Hepatocyte (in vitro differentiated cells): ENCODE results near the gene AEN. TPM values are rescaled to one million over a fixed set of nuclear protein-coding genes. Genes with fewer than 3 reads are reported as not detected.

Experiments used
- DNase-seq: peaks from one replicate; pipeline ENCODE4 v3.0.0-alpha.2; 2016; ENCODE audit warnings: low spot score
- H2AFZ ChIP-seq: fragments of 200-600 bp; sonication (generic); 2 replicates; pipeline ENCODE4 v1.6.0; 2016; ENCODE audit warnings: antibody characterized with exemption, mild to moderate bottlenecking
- H3K27ac ChIP-seq: fragments of 200-600 bp; sonication (generic); 2 replicates; pipeline ENCODE4 v1.5.1; 2016; ENCODE audit warnings: mild to moderate bottlenecking
- H3K27me3 ChIP-seq: fragments of 200-600 bp; sonication (generic); 2 replicates; pipeline ENCODE4 v1.6.1; 2016
- H3K36me3 ChIP-seq: fragments of 200-600 bp; sonication (generic); replicated peaks from 2 replicates; pipeline ENCODE4 v1.5.1; 2016; ENCODE audit warnings: low read depth; ENCODE audit not compliant: insufficient read depth
- H3K4me1 ChIP-seq: fragments of 200-600 bp; sonication (generic); 2 replicates; pipeline ENCODE4 v1.5.1; 2016; ENCODE audit warnings: mild to moderate bottlenecking, moderate library complexity; ENCODE audit not compliant: insufficient read depth
- H3K4me2 ChIP-seq: fragments of 200-600 bp; sonication (generic); 2 replicates; pipeline ENCODE4 v1.6.0; 2016
- H3K4me3 ChIP-seq: fragments of 200-600 bp; sonication (generic); 2 replicates; pipeline ENCODE4 v1.5.1; 2016; ENCODE audit warnings: mild to moderate bottlenecking
- H3K79me2 ChIP-seq: fragments of 200-600 bp; sonication (generic); 2 replicates; pipeline ENCODE4 v1.6.0; 2017; ENCODE audit warnings: mild to moderate bottlenecking
- H3K9me2 ChIP-seq: fragments of 200-600 bp; sonication (generic); replicated peaks from 2 replicates; pipeline ENCODE4 v1.6.0; 2017; ENCODE audit warnings: mild to moderate bottlenecking; ENCODE audit not compliant: insufficient read depth
- H3K9me3 ChIP-seq: fragments of 200-600 bp; sonication (generic); 2 replicates; pipeline ENCODE4 v1.5.1; 2016; ENCODE audit warnings: low read depth, mild to moderate bottlenecking
- H4K20me1 ChIP-seq: fragments of 200-600 bp; sonication (generic); 2 replicates; pipeline ENCODE4 v1.6.0; 2016; ENCODE audit warnings: mild to moderate bottlenecking; ENCODE audit not compliant: insufficient read depth, poor library complexity, severe bottlenecking
- EZH2 ChIP-seq: fragments of 200-600 bp; sonication (generic); IDR thresholded peaks from 2 replicates; pipeline ENCODE4 v1.6.1; 2016; ENCODE audit warnings: antibody characterized with exemption, mild to moderate bottlenecking, borderline replicate concordance
- EZH2phosphoT487 ChIP-seq: fragments of 200-600 bp; sonication (generic); IDR thresholded peaks from one replicate; pipeline ENCODE4 v1.6.1; 2018; ENCODE audit warnings: antibody characterized with exemption, mild to moderate bottlenecking, low read depth, moderate library complexity; ENCODE audit not compliant: unreplicated experiment, severe bottlenecking
- WGBS: methylation state at CpG from one replicate; pipeline ENCODE4 v1.1.6; 2016; ENCODE audit warnings: low lambda C conversion rate; ENCODE audit errors: missing lambda C conversion rate; 5-methylcytosine and 5-hydroxymethylcytosine counted together
- polyA plus RNA-seq: library from polyadenylated mRNA; unstranded; fragments of >200 nt; fragmentation: Nextera tagmentation; extraction: Ambion mirVana; gene quantifications from 2 replicates; pipeline ENCODE4 v1.2.1, GENCODE V29; 2016
- total RNA-seq: library from RNA; depleted of rRNA; stranded (reverse); fragments of >200 nt; gene quantifications from 2 replicates; pipeline ENCODE4 v1.2.3, GENCODE V29; 2014
- TF ChIP-seq, protein P1 (sequence below): fragments of 200-600 bp; sonication (generic); IDR thresholded peaks from 2 replicates; pipeline ENCODE4 v1.5.1; 2016; ENCODE audit warnings: antibody characterized with exemption, mild to moderate bottlenecking; ENCODE audit not compliant: poor library complexity

Gene AEN, protein sequence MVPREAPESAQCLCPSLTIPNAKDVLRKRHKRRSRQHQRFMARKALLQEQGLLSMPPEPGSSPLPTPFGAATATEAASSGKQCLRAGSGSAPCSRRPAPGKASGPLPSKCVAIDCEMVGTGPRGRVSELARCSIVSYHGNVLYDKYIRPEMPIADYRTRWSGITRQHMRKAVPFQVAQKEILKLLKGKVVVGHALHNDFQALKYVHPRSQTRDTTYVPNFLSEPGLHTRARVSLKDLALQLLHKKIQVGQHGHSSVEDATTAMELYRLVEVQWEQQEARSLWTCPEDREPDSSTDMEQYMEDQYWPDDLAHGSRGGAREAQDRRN
- total RNA-seq = 25.0 TPM in 2 replicates
- polyA plus RNA-seq = 18.3 and 28.0 TPM in 2 replicates

DNA sequence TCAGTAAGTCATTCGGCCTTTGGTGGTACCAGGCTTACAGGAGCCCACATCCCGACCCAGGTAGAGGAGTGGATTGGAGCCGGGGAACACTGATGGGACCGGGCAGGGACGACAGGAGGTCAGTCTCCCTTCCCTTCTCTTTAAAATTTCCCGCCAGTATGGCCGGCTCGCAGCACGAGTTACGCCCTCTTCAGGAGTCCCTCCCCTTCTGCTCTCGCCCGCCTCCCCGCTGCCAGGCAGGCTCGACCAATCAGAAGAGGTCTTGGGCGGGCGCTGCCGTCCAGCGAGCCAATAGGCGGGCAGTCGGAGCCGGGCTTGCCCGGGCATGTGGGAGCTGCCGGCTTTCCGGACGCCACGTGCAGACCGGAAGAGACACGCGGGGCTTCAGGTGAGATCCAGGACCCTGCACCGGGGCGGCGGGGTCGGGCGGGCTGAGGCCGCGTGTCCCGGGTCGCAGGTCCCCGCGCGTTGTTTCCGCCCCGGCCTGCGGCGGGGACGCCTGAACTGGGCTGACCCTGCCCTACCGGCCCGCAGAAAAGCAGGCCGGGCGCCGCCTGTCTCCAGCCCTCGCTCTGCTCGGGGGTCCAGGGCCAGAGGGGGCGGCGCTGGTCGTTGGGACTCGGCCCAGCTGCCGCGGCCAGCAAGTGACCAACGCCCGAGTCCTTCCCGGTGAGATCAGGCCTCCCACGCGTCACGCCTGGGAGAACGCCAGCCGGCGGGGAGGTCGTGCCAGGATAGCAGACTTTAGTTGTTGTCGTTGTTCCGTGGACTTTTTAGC lies at the start of gene AEN:
Gene AEN, plus strand, starts transcription at position 346 of the 778 bp plus-strand sequence. CDS start 4,870 bp downstream, outside the sequence.
- Histone ChIP-seq H3K27me3 (no peaks in the 10 kb centered on the region), H3K4me1 (peaks cover 7% of the 10 kb centered on the region), H3K4me3 (peak within 1 kb of the TSS; percentile 62), H3K9me3 (no peaks in the 10 kb centered on the region), H2AFZ (peak within 1 kb of the TSS; percentile 48), H3K27ac (peak within 1 kb of the TSS; percentile 82), H3K9me2 (no peaks in the 10 kb centered on the region), H3K36me3 (no peaks in the 10 kb centered on the region), H3K4me2 (peak within 1 kb of the TSS; percentile 94), H4K20me1 (peaks cover 21% of the 10 kb centered on the region), H3K79me2 (peaks cover 49% of the 10 kb centered on the region)
- TF ChIP-seq EZH2 = no peak
- TF ChIP-seq, protein P1, sequence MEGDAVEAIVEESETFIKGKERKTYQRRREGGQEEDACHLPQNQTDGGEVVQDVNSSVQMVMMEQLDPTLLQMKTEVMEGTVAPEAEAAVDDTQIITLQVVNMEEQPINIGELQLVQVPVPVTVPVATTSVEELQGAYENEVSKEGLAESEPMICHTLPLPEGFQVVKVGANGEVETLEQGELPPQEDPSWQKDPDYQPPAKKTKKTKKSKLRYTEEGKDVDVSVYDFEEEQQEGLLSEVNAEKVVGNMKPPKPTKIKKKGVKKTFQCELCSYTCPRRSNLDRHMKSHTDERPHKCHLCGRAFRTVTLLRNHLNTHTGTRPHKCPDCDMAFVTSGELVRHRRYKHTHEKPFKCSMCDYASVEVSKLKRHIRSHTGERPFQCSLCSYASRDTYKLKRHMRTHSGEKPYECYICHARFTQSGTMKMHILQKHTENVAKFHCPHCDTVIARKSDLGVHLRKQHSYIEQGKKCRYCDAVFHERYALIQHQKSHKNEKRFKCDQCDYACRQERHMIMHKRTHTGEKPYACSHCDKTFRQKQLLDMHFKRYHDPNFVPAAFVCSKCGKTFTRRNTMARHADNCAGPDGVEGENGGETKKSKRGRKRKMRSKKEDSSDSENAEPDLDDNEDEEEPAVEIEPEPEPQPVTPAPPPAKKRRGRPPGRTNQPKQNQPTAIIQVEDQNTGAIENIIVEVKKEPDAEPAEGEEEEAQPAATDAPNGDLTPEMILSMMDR = no peak
- no peak for TF ChIP-seq EZH2phosphoT487
- whole genome bisulfite sequencing = 1% methylated on average over 60 of the region's 71 CpGs
- DNase-seq = peak; percentile 98

DNA sequence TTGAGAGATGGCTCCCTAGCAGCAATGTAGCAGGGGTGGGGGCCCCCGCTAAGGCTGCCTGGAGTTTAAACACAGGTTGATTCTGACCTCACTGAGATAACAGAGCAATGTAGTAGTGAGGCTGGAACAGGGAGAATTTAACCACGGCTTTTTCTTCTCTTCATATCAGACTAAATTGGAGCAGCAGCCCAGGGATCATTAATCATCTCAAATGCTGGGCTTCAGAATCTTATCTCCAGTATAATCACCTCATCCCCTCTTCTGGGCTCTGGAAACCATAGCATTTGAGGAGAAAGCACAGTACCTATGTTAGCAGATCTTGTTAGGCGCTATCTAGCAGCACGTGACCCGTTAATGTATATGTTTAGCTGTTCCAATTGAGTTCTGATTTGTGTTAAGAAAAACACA lies 49.3 kb upstream of the AEN start:
- 31% methylated on average over 5 of the region's 5 CpGs for WGBS

DNA sequence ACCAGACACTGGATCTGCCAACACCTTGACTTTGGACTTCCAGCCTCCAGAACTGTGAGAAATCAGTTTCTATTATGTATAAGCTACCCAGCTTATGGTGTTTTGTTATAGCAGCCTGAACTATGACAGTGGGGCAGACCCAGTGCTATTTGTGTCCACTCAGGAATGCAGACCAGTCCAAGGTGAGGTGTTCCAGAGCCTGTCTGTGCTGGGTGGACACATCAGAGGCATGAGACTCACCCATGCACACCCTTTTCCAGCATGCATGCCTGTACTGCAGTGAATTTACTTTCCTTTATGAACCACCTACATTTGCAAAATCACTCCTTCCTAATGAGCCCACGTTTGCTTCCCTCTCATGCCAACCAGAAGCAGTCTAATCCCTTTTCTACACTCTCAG lies 47.1 kb upstream of the AEN start:
- Histone ChIP-seq H3K4me1 (peaks cover 11% of the 10 kb centered on the region), H4K20me1 (no peaks in the 10 kb centered on the region), H3K27ac (no peak overlapping the region), H3K79me2 (no peaks in the 10 kb centered on the region), H3K4me3 (no peak overlapping the region), H3K9me2 (no peaks in the 10 kb centered on the region), H3K4me2 (no peak overlapping the region), H3K36me3 (no peaks in the 10 kb centered on the region), H2AFZ (no peak overlapping the region), H3K27me3 (no peaks in the 10 kb centered on the region), H3K9me3 (no peaks in the 10 kb centered on the region)
- 64% methylated on average over 1 of the region's 1 CpG for WGBS
- DNase-seq = no peak
- no peak for TF ChIP-seq EZH2
- TF ChIP-seq EZH2phosphoT487 = no peak
- TF ChIP-seq, protein P1 = no peak

More for the DNA sequence above, 49.3 kb upstream of the AEN start:
- Histone ChIP-seq H3K4me2 (peak overlapping the region; percentile 60), H3K4me3 (no peak overlapping the region), H3K27me3 (no peaks in the 10 kb centered on the region), H3K79me2 (no peaks in the 10 kb centered on the region), H3K9me2 (no peaks in the 10 kb centered on the region), H3K9me3 (no peaks in the 10 kb centered on the region), H2AFZ (peak overlapping the region; percentile 35), H4K20me1 (no peaks in the 10 kb centered on the region), H3K27ac (peak overlapping the region; percentile 76), H3K4me1 (peaks cover 11% of the 10 kb centered on the region), H3K36me3 (no peaks in the 10 kb centered on the region)
- DNase-seq = peak; percentile 27
- TF ChIP-seq EZH2 (no peak), EZH2phosphoT487 (no peak)
- TF ChIP-seq, protein P1 = no peak
